Epithelial cell of proximal tubule (primary cell): ENCODE results near the gene RFC2. TPM values are rescaled to one million over a fixed set of nuclear protein-coding genes. Genes with fewer than 3 reads are reported as not detected.
"Not testable (repeated sequence)": the region's sequence is repeated elsewhere in the genome, so short reads cannot be mapped to it uniquely, and the experiment has no call there.

ENCODE experiments used
- DNase-seq: peaks from one replicate; pipeline ENCODE4 v3.0.0-alpha.2; 2011; ENCODE audit warnings: low read depth
- H3K4me3 ChIP-seq: 2 replicates; pipeline ENCODE4 v1.5.1; 2011; ENCODE audit warnings: low read depth, mild to moderate bottlenecking, low read length
- total RNA-seq: library from RNA; depleted of rRNA; stranded (reverse); fragments of >200 nt; gene quantifications from 2 replicates; pipeline ENCODE4 v1.2.3, GENCODE V29; 2015
- TF ChIP-seq, protein P1 (sequence below): conservative IDR thresholded peaks from 2 replicates; pipeline ENCODE4 v1.5.1; 2012; ENCODE audit warnings: low read depth, mild to moderate bottlenecking, low read length

RFC2 gene
- total RNA-seq, 1 donor from 2014 or later = 49.6 TPM

DNA sequence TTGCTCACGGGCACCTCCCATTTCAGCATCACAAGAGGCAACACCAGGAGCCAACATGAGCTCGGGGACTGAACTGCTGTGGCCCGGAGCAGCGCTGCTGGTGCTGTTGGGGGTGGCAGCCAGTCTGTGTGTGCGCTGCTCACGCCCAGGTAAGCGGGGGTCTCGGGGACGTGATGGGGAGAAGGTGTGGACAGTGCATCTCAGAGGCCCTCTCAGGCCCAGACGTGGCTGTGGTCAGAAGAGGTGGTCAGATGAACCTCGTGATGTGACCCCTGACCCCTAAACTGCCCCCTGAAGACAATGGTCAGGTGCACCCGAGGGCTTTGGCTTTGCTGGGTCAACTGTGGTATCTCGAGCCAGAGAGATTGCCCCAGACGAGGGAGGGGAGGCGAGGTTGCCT, 38.3 kb downstream of the RFC2 start:
- TF ChIP-seq, protein P1, sequence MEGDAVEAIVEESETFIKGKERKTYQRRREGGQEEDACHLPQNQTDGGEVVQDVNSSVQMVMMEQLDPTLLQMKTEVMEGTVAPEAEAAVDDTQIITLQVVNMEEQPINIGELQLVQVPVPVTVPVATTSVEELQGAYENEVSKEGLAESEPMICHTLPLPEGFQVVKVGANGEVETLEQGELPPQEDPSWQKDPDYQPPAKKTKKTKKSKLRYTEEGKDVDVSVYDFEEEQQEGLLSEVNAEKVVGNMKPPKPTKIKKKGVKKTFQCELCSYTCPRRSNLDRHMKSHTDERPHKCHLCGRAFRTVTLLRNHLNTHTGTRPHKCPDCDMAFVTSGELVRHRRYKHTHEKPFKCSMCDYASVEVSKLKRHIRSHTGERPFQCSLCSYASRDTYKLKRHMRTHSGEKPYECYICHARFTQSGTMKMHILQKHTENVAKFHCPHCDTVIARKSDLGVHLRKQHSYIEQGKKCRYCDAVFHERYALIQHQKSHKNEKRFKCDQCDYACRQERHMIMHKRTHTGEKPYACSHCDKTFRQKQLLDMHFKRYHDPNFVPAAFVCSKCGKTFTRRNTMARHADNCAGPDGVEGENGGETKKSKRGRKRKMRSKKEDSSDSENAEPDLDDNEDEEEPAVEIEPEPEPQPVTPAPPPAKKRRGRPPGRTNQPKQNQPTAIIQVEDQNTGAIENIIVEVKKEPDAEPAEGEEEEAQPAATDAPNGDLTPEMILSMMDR = no peak
- DNase-seq = no peak
- H3K4me3 ChIP-seq = no peak overlapping the region

DNA sequence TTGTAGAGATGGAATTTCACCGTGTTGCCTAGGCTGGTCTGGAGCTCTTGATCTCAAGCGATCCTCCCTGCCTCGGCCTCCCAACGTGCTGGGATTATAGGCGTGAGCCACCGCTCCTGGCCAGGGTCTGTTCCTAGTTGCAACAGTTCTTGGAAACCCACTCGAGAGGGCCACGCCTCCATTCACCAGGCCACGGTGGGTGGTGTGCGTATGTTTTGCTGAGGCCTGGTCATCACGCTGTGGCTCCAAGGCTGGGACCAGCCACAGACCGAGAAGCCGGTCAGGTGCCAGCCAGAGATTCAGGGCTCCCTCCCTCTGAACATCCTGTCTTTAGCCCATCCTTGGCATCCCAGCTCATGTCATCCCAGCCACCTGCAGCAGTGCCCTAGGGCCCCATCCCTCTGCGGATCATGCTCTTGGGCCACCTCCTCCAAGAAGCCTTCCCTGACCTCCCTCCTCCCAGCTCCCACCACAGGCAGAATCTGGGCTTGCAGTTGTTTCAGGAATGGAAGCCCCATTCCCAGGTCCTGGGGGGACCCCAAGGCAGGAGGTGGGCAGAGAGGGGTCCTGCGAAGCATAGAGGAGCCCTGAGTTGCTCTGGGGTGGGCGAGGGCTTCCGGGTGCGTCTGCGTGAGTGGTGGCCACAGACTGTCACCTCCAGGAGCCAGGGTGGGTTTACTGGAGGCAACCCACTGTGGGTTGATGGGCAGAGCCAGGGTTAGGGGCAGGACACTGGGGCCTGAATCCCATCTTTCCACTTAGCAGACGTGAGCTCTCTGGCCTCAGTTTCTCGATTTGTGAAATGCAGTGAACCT, 39.2 kb downstream of the RFC2 start:
- no peak overlapping the region for H3K4me3 ChIP-seq
- DNase-seq = no peak
- TF ChIP-seq, protein P1 = no peak

DNA sequence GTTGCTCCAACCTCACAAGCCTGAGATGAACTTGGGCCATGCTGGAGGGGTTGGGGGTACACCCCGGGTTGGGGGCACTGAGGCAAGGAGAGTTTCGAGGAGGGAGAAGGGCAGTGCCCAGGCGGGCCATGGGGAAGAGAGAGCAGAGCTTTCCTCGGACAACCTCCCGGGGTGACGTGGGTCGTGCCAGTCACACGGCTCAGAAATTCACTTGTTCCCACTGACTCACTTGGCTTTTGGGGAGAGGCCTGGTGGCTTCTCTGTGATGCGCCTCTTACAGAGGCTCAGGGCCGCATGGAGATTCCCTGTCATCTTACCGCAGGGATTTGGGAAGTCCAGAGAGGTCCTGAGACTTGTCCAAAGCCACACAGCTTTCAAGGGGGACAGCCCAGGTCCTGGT, 41.5 kb downstream of the RFC2 start:
- no peak for DNase-seq
- no peak overlapping the region for H3K4me3 ChIP-seq
- TF ChIP-seq, protein P1 = no peak

DNA sequence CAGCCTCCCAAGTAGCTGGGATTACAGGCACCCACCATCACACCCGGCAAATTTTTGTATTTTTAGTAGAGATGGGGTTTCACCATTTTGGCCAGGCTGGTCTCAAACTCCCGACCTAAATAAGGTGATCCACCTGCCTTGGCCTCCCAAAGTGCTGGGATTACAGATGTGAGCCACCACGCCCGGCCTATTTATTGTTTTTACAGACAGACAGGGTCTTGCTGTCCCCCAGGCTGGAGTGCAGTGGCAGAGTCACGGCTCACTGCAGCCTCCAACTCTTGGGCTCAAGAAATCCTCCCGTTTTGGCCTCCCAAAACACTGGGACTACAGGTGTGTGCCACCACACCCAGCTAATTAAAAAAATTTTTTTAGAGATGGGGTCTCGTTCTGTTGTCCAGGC, 46.0 kb downstream of the RFC2 start:
- not testable (repeated sequence) for DNase-seq, H3K4me3 ChIP-seq

DNA sequence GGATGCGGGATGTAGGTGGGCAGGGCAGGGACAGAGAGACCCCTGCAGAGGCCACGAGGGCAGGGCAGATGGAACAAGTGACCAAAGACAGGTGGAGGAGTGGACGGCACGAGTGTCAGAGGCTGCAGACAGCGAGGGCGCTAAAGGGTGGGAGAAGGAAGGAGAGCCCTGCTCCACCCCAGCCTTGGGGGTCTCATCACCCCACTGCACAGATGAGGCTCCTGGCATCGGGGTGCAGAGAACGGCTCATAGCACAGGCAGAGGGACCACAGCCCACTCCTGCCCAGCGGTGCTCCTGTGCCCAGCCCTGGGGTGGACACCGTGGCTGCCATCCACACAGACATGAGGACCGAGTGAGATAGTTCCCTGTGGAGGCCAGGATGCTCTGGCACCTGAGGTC, 46.6 kb downstream of the RFC2 start:
- H3K4me3 ChIP-seq = no peak overlapping the region
- no peak for DNase-seq
- TF ChIP-seq, protein P1 = no peak

DNA sequence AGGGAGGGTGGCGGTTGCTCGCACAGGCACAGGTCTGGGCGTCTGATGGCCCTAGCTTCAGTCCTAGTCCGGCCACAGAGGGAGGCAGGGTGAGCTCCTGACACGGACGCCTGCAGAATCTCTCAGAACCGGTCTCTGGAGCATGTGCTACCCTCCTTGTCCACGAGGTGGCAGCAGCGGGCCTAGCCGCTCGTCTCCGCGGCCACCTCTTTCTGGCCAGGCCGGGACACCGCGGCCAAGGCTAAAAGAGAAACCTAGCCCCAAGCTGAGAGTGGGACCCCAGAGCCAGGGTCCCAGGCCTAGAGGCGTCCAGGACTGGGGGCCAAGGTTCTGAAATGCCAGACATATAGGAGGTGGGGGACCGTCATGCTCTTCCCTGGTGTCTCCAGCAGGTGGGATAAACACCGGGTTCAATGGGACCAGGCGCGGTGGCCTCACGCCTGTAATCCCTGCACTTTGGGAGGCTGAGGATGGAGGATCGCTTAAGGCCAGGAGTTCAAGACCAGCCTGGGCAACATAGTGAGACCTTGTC, 47.5 kb downstream of the RFC2 start:
- peak overlapping the region; percentile 34 for H3K4me3 ChIP-seq
- no peak for DNase-seq
- TF ChIP-seq, protein P1 = peak; percentile 94

DNA sequence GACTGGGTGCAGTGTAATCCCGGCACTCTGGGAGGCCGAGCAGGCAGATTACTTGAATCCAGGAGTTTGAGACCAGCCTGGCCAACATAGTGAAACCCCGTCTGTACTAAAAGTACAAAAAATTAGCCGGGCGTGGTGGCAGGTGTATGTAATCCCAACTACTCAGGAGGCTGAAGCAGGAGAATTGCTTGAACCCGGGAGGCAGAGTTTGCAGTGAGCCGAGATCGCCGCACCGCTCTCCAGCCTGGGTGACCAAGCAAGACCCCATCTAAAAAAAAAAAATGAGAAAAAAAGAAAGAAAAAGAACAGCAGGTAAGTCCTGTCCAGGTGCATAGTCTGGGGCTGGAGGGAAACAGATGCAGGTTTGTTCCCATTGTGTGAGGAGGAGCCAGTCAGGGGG, 48.1 kb downstream of the RFC2 start:
- not testable (repeated sequence) for DNase-seq, H3K4me3 ChIP-seq

DNA sequence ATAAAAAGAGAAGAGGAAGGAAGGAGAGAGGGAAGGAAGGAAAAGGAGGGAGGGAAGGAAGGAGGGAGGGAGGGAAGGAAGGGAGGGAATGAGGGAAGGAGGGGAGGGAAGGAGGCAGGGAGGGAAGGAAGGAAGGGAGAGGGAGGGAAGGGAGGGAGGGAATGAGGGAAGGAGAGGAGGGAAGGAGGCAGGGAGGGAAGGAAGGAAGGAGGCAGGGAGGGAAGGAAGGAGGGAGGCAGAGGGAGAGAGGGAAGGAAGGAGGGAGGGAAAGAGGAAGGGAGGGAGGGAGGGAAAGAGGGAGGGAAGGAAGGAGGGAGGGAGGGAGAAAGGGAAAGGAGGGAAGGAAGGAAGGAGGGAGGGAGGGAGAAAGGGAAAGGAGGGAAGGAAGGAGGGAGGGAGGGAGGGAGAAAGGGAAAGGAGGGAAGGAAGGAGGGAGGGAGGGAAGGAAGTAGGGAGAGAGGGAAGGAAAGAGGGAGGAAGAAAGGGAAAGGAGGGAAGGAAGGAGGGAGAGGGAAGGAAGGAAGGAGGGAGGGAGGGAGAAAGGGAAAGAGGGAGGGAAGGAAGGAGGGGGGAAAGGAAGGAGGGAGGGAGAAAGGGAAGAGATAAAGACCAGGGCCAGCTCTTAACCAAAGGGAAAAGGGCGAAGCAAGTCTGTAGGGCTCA, 50.1 kb downstream of the RFC2 start:
- TF ChIP-seq, protein P1 = no peak
- no peak for DNase-seq
- H3K4me3 ChIP-seq = no peak overlapping the region
